NCI-H82 treated with DMSO at 0.1 percent for 48 hours (cell line): ENCODE results near the gene PLAC9.
"Not testable (repeated sequence)": the region's sequence is repeated elsewhere in the genome, so short reads cannot be mapped to it uniquely, and the experiment has no call there.

ENCODE experiments used
- DNase-seq: peaks from one replicate; lab custom pipeline; 2025; ENCODE audit not compliant: unreplicated experiment; lab: John Stamatoyannopoulos, UW

The PLAC9 gene

GRCh38 chr10:80137920-80138319 is 5.4 kb downstream of the PLAC9 start:
- no peak for DNase-seq

- no peak for DNase-seq
Measured at GRCh38 chr10:80139265-80139664, 6.7 kb downstream of the PLAC9 start.

GRCh38 chr10:80140251-80140650 is 7.7 kb downstream of the PLAC9 start:
- no peak for DNase-seq

- no peak for DNase-seq
Measured at GRCh38 chr10:80141696-80142460, 9.3 kb downstream of the PLAC9 start.

GRCh38 chr10:80144067-80144695 is 11.7 kb downstream of the PLAC9 start:
- no peak for DNase-seq

- no peak for DNase-seq
Measured at GRCh38 chr10:80144696-80145131, 12.2 kb downstream of the PLAC9 start.

GRCh38 chr10:80145406-80146308 is 13.1 kb downstream of the PLAC9 start:
- DNase-seq = not testable (repeated sequence)

- no peak for DNase-seq
Measured at GRCh38 chr10:80146918-80147317, 14.4 kb downstream of the PLAC9 start.

- DNase-seq = no peak
Measured at GRCh38 chr10:80148166-80148805, 15.8 kb downstream of the PLAC9 start.

- DNase-seq = no peak
Measured at GRCh38 chr10:80149123-80149522, 16.6 kb downstream of the PLAC9 start.

GRCh38 chr10:80150172-80150571 is 17.6 kb downstream of the PLAC9 start:
- no peak for DNase-seq

- DNase-seq = no peak
Measured at GRCh38 chr10:80152820-80153219, 20.3 kb downstream of the PLAC9 start.

GRCh38 chr10:80153460-80153859 is 20.9 kb downstream of the PLAC9 start:
- no peak for DNase-seq

GRCh38 chr10:80154626-80154977 is 22.1 kb downstream of the PLAC9 start:
- no peak for DNase-seq

- no peak for DNase-seq
Measured at GRCh38 chr10:80154978-80155695, 22.6 kb downstream of the PLAC9 start.

GRCh38 chr10:80155696-80156215 is 23.2 kb downstream of the PLAC9 start:
- DNase-seq = no peak

- DNase-seq = no peak
Measured at GRCh38 chr10:80156216-80156615, 23.7 kb downstream of the PLAC9 start.

- DNase-seq = no peak
Measured at GRCh38 chr10:80157561-80157960, 25.0 kb downstream of the PLAC9 start.

GRCh38 chr10:80158126-80158525 is 25.6 kb downstream of the PLAC9 start:
- no peak for DNase-seq

GRCh38 chr10:80158598-80159127 is 26.1 kb downstream of the PLAC9 start:
- no peak for DNase-seq
